Osteocyte (in vitro differentiated cells): Measurements from ENCODE around the gene MTERF4. TPM values are rescaled to one million over a fixed set of nuclear protein-coding genes. Genes with fewer than 3 reads are reported as not detected.

Experiments used
- DNase-seq: peaks from one replicate; pipeline ENCODE4 v3.0.0; 2021; ENCODE audit warnings: mixed read lengths; ENCODE audit not compliant: unreplicated experiment; ENCODE audit errors: extremely low spot score
- H3K27ac Mint-ChIP-seq: one replicate; pipeline ENCODE4 v1.8.0; 2021; ENCODE audit warnings: mild to moderate bottlenecking, mixed read lengths; ENCODE audit not compliant: unreplicated experiment
- H3K27me3 Mint-ChIP-seq: one replicate; pipeline ENCODE4 v1.8.0; 2021; ENCODE audit warnings: mixed read lengths; ENCODE audit not compliant: unreplicated experiment
- H3K36me3 Mint-ChIP-seq: one replicate; pipeline ENCODE4 v1.8.0; 2021; ENCODE audit warnings: mixed read lengths; ENCODE audit not compliant: unreplicated experiment
- H3K4me1 Mint-ChIP-seq: one replicate; pipeline ENCODE4 v1.8.0; 2021; ENCODE audit warnings: mixed read lengths; ENCODE audit not compliant: unreplicated experiment
- H3K4me3 Mint-ChIP-seq: one replicate; pipeline ENCODE4 v1.8.0; 2021; ENCODE audit warnings: mild to moderate bottlenecking, moderate library complexity, mixed read lengths; ENCODE audit not compliant: unreplicated experiment
- H3K9me3 Mint-ChIP-seq: one replicate; pipeline ENCODE4 v1.8.0; 2021; ENCODE audit warnings: mixed read lengths; ENCODE audit not compliant: unreplicated experiment
- total RNA-seq: library from RNA; stranded (reverse); gene quantifications from 2 replicates; pipeline ENCODE4 v1.2.1, GENCODE V29; 2021
- TF ChIP-seq, protein P1 (sequence below): fragments of 200-600 bp; sonication (generic); IDR thresholded peaks from 2 replicates; pipeline ENCODE4 v1.5.0; 2021; ENCODE audit warnings: antibody characterized with exemption, mild to moderate bottlenecking, moderate library complexity

MTERF4 gene
- total RNA-seq, 1 donor from 2014 or later = 36.8 TPM

GRCh38 chr2:241071677-241072111 lies 30.4 kb downstream of the MTERF4 start:
- Mint-ChIP-seq H3K27me3 (peaks cover 7% of the 10 kb centered on the region), H3K4me3 (no peak overlapping the region), H3K36me3 (peaks cover 4% of the 10 kb centered on the region), H3K9me3 (no peaks in the 10 kb centered on the region), H3K27ac (no peak overlapping the region), H3K4me1 (no peaks in the 10 kb centered on the region)
- peak; percentile 75 for DNase-seq
- TF ChIP-seq, protein P1, sequence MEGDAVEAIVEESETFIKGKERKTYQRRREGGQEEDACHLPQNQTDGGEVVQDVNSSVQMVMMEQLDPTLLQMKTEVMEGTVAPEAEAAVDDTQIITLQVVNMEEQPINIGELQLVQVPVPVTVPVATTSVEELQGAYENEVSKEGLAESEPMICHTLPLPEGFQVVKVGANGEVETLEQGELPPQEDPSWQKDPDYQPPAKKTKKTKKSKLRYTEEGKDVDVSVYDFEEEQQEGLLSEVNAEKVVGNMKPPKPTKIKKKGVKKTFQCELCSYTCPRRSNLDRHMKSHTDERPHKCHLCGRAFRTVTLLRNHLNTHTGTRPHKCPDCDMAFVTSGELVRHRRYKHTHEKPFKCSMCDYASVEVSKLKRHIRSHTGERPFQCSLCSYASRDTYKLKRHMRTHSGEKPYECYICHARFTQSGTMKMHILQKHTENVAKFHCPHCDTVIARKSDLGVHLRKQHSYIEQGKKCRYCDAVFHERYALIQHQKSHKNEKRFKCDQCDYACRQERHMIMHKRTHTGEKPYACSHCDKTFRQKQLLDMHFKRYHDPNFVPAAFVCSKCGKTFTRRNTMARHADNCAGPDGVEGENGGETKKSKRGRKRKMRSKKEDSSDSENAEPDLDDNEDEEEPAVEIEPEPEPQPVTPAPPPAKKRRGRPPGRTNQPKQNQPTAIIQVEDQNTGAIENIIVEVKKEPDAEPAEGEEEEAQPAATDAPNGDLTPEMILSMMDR = no peak

DNA sequence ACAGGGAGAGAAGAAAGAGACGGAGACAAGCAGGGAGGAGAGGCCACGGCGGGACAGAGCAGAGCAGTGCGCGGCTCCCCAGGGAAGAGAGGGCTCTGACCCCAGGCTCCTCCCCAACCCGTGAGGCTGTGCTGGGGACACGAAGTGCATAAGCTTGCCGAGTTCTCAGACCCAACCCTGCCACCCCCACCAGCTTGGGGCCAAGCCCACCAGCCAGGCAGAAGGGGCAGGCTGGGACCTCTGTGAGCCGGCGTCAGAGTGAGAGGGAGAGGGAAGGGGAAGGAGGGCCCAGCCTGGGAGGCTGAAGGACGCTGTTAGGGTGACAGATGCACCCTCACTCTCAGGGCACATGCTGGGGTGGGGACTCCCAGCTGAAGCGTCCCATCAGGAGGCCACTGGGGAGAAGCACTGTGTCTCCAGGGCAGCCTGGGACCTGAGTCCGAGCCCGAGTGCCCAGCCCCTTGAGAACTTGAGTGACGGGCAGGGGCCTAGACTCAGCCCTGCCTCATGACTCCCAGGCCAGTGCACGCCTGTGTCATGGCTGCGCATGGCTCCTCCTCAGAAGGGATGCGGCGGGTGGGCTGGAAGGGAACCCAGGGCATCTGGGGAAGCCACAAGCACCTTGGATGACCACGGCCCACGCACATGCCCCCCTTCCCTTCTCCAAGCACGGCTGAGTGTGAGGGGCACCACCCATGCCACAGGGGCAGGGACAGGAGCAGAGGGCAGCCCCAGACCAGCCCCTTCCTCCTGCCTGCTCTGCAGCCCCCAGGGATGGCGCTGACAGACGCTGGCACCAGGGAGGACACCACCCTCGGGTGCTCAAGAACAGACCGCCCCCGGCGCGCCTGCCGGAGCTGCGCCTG lies 31.0 kb downstream of the MTERF4 start:
- DNase-seq = peak; percentile 82
- Mint-ChIP-seq H3K4me3 (no peak overlapping the region), H3K36me3 (peaks cover 4% of the 10 kb centered on the region), H3K4me1 (no peaks in the 10 kb centered on the region), H3K9me3 (no peaks in the 10 kb centered on the region), H3K27ac (no peak overlapping the region), H3K27me3 (peaks cover 7% of the 10 kb centered on the region)
- TF ChIP-seq, protein P1 = no peak

DNA sequence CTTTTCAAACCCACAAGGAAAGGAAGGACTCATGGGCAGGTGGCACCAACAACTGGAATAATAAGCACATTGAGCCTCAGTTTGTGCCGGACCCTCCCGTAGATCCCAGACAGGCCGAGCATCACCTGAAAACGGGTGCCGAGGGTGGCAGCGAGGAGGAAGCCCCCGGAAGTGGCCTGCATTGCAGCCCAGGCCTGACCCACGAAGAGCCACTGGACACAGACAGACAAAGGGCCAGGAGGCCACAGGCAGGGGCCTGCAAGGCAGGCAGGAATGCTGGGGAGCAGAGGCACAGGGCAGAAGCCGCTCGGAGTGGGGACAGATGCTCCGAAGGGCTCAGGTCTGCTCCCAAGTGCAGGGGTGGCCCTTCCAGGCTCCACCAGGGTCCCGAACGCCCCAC lies 31.7 kb downstream of the MTERF4 start:
- Mint-ChIP-seq H3K9me3 (no peaks in the 10 kb centered on the region), H3K27me3 (peaks cover 7% of the 10 kb centered on the region), H3K4me1 (no peaks in the 10 kb centered on the region), H3K4me3 (no peak overlapping the region), H3K27ac (no peak overlapping the region), H3K36me3 (peaks cover under 1% of the 10 kb centered on the region)
- TF ChIP-seq, protein P1 = no peak
- DNase-seq = peak; percentile 69

GRCh38 chr2:241069821-241070281 lies 32.2 kb downstream of the MTERF4 start:
- Mint-ChIP-seq H3K4me1 (no peaks in the 10 kb centered on the region), H3K36me3 (no peaks in the 10 kb centered on the region), H3K27ac (no peak overlapping the region), H3K4me3 (no peak overlapping the region), H3K9me3 (no peaks in the 10 kb centered on the region), H3K27me3 (peaks cover 7% of the 10 kb centered on the region)
- TF ChIP-seq, protein P1 = no peak
- DNase-seq = peak; percentile 84
